ENCODE results near the gene TSPAN2.
A peak's percentile ranks its signal among the peaks of the same experiment; 100 is the strongest.

The TSPAN2 gene

GRCh38 chr1:115115521-115116161, 26.3 kb upstream of the TSPAN2 start:
- no peak for DNase-seq (ENCODE audit: low read depth)
- TF ChIP-seq, protein P1, sequence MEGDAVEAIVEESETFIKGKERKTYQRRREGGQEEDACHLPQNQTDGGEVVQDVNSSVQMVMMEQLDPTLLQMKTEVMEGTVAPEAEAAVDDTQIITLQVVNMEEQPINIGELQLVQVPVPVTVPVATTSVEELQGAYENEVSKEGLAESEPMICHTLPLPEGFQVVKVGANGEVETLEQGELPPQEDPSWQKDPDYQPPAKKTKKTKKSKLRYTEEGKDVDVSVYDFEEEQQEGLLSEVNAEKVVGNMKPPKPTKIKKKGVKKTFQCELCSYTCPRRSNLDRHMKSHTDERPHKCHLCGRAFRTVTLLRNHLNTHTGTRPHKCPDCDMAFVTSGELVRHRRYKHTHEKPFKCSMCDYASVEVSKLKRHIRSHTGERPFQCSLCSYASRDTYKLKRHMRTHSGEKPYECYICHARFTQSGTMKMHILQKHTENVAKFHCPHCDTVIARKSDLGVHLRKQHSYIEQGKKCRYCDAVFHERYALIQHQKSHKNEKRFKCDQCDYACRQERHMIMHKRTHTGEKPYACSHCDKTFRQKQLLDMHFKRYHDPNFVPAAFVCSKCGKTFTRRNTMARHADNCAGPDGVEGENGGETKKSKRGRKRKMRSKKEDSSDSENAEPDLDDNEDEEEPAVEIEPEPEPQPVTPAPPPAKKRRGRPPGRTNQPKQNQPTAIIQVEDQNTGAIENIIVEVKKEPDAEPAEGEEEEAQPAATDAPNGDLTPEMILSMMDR (IDR thresholded peaks at IDR 0.05; ENCODE audit: low read length, missing control alignments), result no peak
- no peak overlapping the region for H3K4me3 ChIP-seq (replicated peaks; ENCODE audit: low read depth, low read length)

DNA sequence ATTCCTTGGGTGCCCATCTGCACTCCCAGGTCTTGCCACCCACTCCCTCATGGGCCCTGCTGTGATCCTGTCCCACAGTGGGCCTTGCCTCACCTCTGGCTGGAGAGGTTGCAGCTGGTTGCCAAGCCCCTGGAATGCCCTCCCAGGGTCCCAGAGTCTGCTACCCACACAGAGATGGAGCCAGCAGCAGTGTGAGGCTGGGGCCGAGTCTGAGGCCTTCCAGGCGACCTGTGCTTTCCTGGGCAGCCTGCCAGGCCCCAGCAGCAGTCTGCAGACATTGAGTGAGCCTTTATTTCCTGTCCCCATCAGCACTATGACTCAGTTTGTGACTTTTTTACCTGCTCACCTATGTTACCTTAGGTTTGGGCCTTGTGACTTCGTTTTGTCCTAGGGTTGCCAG, 25.0 kb upstream of the TSPAN2 start:
- TF ChIP-seq, protein P1 (IDR thresholded peaks at IDR 0.05; ENCODE audit: low read length, missing control alignments), result no peak
- DNase-seq (ENCODE audit: low read depth), result peak; percentile 26
- no peak overlapping the region for H3K4me3 ChIP-seq (replicated peaks; ENCODE audit: low read depth, low read length)

DNA sequence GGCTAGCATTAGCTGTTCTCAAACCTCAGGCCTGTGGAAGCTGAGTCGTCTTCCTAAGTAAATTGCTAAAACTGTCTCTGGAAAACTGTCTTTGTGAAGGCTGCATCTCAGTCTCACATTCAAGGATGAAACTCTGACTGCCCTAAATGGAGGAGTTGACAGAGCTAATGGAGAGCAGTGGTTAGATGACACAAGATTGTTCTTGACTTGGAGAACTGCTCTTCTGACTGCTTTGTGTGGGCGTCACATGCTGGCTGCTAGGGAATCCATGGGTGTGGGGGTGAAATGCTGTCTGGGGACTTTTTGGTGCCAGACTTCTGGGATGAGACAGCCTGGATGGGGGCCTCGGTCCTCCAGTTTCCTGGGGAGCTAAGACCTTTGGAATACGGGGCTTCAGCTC, 24.5 kb upstream of the TSPAN2 start:
- TF ChIP-seq, protein P1 (IDR thresholded peaks at IDR 0.05; ENCODE audit: low read length, missing control alignments), result no peak
- H3K4me3 ChIP-seq (replicated peaks; ENCODE audit: low read depth, low read length), result no peak overlapping the region
- DNase-seq (ENCODE audit: low read depth), result no peak

DNA sequence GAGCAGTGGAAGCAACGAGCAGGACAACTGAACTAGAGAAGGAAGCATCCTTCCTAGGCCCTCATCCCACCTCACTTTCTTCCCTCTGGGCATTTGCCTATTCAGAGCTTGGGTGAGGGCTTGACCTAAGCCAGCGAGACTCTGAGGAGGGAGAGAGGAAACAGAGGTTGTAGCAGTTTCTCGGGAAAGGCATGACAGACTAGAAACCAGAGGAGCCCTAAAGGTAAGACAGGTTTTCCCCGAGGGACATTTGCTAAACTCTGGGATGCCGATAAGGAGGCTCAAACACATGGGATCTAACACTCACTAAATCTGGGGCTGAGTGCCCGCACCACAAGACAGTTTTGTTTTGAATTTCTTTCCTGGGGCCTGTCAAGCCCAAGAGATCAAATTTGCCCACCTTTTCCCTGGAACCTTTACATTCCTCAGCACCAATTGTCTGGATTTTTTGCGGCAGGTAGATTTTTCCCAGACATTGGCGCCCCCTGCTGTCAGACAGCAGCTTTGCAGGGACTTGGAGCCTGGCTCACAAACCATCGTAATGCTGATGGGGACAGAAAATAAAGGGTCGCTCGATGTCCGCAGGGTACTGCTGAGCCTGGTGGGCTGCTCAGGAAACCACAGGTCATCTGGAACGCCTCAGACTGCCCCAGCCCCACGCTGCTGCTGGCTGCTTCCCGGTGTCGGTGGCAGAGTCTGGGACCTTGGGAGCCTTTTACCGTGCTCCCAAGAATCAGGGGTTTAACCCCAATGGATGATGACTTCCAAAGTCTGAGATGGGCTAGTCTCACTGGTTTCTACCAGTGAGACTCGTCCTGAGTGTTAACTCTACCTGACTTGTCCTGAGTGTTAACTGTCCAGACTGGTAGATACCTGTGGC, 23.4 kb upstream of the TSPAN2 start:
- no peak overlapping the region for H3K4me3 ChIP-seq (replicated peaks; ENCODE audit: low read depth, low read length)
- DNase-seq (ENCODE audit: low read depth), result peak; percentile 25
- TF ChIP-seq, protein P1 (IDR thresholded peaks at IDR 0.05; ENCODE audit: low read length, missing control alignments), result peak; percentile 94

DNA sequence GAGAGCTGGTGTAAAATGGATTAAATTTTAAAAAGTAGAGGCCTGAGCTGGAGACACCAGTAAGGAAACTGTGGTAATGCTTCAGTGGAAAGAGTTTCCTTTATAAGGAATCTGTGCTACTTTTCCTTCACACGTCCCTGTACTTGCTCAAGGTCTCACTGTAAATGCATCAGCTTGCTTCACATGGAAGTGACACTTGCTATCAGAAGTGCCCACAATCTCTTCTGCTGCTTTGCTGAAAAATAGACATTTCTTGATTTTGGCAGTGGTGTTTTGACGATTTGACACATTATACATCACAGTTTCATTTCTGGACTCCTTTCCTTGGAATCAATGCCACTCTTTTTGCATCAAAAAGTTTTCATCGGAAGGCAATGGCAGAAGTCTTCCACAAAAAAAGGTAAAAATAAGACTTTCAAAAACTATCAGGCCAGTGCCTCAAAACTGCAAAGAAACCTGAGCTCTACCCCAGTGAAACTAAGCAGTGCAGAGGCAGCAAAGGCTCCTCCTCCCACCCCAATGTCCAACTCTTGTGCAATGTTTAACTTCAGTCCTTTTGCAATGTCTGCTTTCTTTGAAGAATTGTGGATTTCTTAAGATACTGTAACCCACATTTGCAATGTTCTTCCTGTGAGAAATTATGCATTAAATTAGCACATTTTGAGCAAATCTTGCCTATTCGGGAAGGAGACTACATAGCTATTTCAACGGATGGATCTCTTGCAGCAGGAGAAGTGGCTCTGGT, 18.4 kb upstream of the TSPAN2 start:
- no peak overlapping the region for H3K4me3 ChIP-seq (replicated peaks; ENCODE audit: low read depth, low read length)
- DNase-seq (ENCODE audit: low read depth), result peak; percentile 72
- TF ChIP-seq, protein P1 (IDR thresholded peaks at IDR 0.05; ENCODE audit: low read length, missing control alignments), result no peak

- TF ChIP-seq, protein P1 (IDR thresholded peaks at IDR 0.05; ENCODE audit: low read length, missing control alignments), result no peak
- DNase-seq (ENCODE audit: low read depth), result no peak
- H3K4me3 ChIP-seq (replicated peaks; ENCODE audit: low read depth, low read length), result no peak overlapping the region
Observed at GRCh38 chr1:115105831-115106230, 16.5 kb upstream of the TSPAN2 start.
